Hindlimb muscle (tissue), 1 donor: ENCODE measurements around the gene PDXP. TPM values are rescaled to one million over a fixed set of nuclear protein-coding genes. Genes with fewer than 3 reads are reported as not detected.
"Not testable (repeated sequence)": the region's sequence is repeated elsewhere in the genome, so short reads cannot be mapped to it uniquely, and the experiment has no call there.

Source experiments
- DNase-seq: peaks from one replicate; pipeline ENCODE4 v3.0.0-alpha.2; 2013
- polyA plus RNA-seq: library from polyadenylated mRNA; unstranded; fragments of 120-200 nt; gene quantifications from one replicate; pipeline ENCODE4 v1.2.1, GENCODE V29; 2013; ENCODE audit not compliant: insufficient read length

Gene PDXP
- 12.6 TPM for polyA plus RNA-seq

- peak; percentile 100 for DNase-seq
These were observed at the start of gene PDXP for GRCh38 chr22:37658133-37659065. Gene PDXP (plus strand): TSS chr22:37658723. CDS start chr22:37658783, 60 bp downstream.

- no peak for DNase-seq
These were observed 49.0 kb upstream of the PDXP start for GRCh38 chr22:37609240-37610152.

- not testable (repeated sequence) for DNase-seq
These were observed 48.4 kb upstream of the PDXP start for GRCh38 chr22:37610153-37610475.

GRCh38 chr22:37610480-37611129, 47.9 kb upstream of the PDXP start:
- no peak for DNase-seq

- no peak for DNase-seq
These were observed 47.3 kb upstream of the PDXP start for GRCh38 chr22:37611207-37611606.

GRCh38 chr22:37616201-37617083, 42.1 kb upstream of the PDXP start:
- DNase-seq: no peak

- no peak for DNase-seq
These were observed 41.1 kb upstream of the PDXP start for GRCh38 chr22:37617431-37617830.

- DNase-seq: no peak
These were observed 40.4 kb upstream of the PDXP start for GRCh38 chr22:37618072-37618656.

- no peak for DNase-seq
These were observed 39.8 kb upstream of the PDXP start for GRCh38 chr22:37618674-37619073.

- DNase-seq: no peak
These were observed 38.5 kb upstream of the PDXP start for GRCh38 chr22:37619991-37620390.

- DNase-seq: no peak
These were observed 37.1 kb upstream of the PDXP start for GRCh38 chr22:37621352-37621860.

GRCh38 chr22:37623075-37624016, 35.2 kb upstream of the PDXP start:
- peak; percentile 71 for DNase-seq

- DNase-seq: no peak
These were observed 34.5 kb upstream of the PDXP start for GRCh38 chr22:37624017-37624365.

- no peak for DNase-seq
These were observed 33.6 kb upstream of the PDXP start for GRCh38 chr22:37624876-37625275.

- no peak for DNase-seq
These were observed 32.8 kb upstream of the PDXP start for GRCh38 chr22:37625737-37626136.

GRCh38 chr22:37626144-37626543, 32.4 kb upstream of the PDXP start:
- peak; percentile 75 for DNase-seq

GRCh38 chr22:37626556-37627075, 31.9 kb upstream of the PDXP start:
- no peak for DNase-seq

GRCh38 chr22:37627121-37627520, 31.4 kb upstream of the PDXP start:
- DNase-seq: no peak

- no peak for DNase-seq
These were observed 31.0 kb upstream of the PDXP start for GRCh38 chr22:37627545-37627944.

GRCh38 chr22:37628830-37629229, 29.7 kb upstream of the PDXP start:
- no peak for DNase-seq
